Loucy (cell line): ENCODE measurements around the gene IGFBP1.
"Not testable (repeated sequence)": the region's sequence is repeated elsewhere in the genome, so short reads cannot be mapped to it uniquely, and the experiment has no call there.

Source experiments
- H2AFZ ChIP-seq: fragments of 200-600 bp; sonication (generic); 2 replicates; pipeline ENCODE4 v1.6.0; 2016; ENCODE audit warnings: antibody characterized with exemption, mild to moderate bottlenecking, low read length, moderate library complexity
- H3F3A ChIP-seq: fragments of 200-600 bp; 2 replicates; pipeline ENCODE4 v1.6.0; 2016; ENCODE audit warnings: antibody characterized with exemption, low read depth, mild to moderate bottlenecking
- H3K27me3 ChIP-seq: fragments of 200-600 bp; sonication (generic); 2 replicates; pipeline ENCODE4 v1.6.1; 2014; ENCODE audit warnings: low read length, mild to moderate bottlenecking; ENCODE audit not compliant: insufficient read depth, poor library complexity, severe bottlenecking
- H3K36me3 ChIP-seq: fragments of 200-600 bp; sonication (generic); 2 replicates; pipeline ENCODE4 v1.6.1; 2016; ENCODE audit warnings: low read length; ENCODE audit not compliant: insufficient read depth
- H3K4me1 ChIP-seq: fragments of 200-600 bp; sonication (generic); 2 replicates; pipeline ENCODE4 v1.5.1; 2014; ENCODE audit warnings: low read length, mild to moderate bottlenecking; ENCODE audit not compliant: insufficient read depth, poor library complexity, severe bottlenecking
- H3K4me2 ChIP-seq: fragments of 200-600 bp; sonication (generic); 2 replicates; pipeline ENCODE4 v1.6.0; 2014; ENCODE audit warnings: antibody characterized with exemption, low read length, low read depth, mild to moderate bottlenecking; ENCODE audit not compliant: poor library complexity, severe bottlenecking
- H3K4me3 ChIP-seq: fragments of 200-600 bp; sonication (generic); 2 replicates; pipeline ENCODE4 v1.5.1; 2014; ENCODE audit warnings: low read length, mild to moderate bottlenecking, mixed read lengths; ENCODE audit not compliant: poor library complexity, severe bottlenecking
- H3K79me2 ChIP-seq: fragments of 200-600 bp; sonication (generic); 2 replicates; pipeline ENCODE4 v1.6.1; 2014; ENCODE audit warnings: low read length; ENCODE audit not compliant: insufficient read depth
- H3K9ac ChIP-seq: fragments of 200-600 bp; sonication (generic); 2 replicates; pipeline ENCODE4 v1.6.0; 2014; ENCODE audit warnings: mild to moderate bottlenecking, low read depth, low read length, moderate library complexity; ENCODE audit not compliant: poor library complexity, severe bottlenecking
- H3K9me2 ChIP-seq: fragments of 200-600 bp; sonication (generic); replicated peaks from 2 replicates; pipeline ENCODE4 v1.6.1; 2016; ENCODE audit warnings: low read depth, low read length, mixed read lengths
- H3K9me3 ChIP-seq: fragments of 200-600 bp; sonication (generic); 2 replicates; pipeline ENCODE4 v1.6.1; 2014; ENCODE audit warnings: mild to moderate bottlenecking, antibody characterized with exemption, low read length, low read depth; ENCODE audit not compliant: insufficient read depth
- H4K20me1 ChIP-seq: fragments of 200-600 bp; sonication (generic); 2 replicates; pipeline ENCODE4 v1.6.0; 2014; ENCODE audit warnings: antibody characterized with exemption, low read length, mild to moderate bottlenecking; ENCODE audit not compliant: insufficient read depth, poor library complexity, severe bottlenecking
- EZH2phosphoT487 ChIP-seq: fragments of 200-600 bp; IDR thresholded peaks from 2 replicates; pipeline ENCODE4 v1.6.1; 2018; ENCODE audit warnings: antibody characterized with exemption, mild to moderate bottlenecking, moderate library complexity, borderline replicate concordance
- TF ChIP-seq, protein P1 (sequence below): fragments of 200-600 bp; sonication (generic); conservative IDR thresholded peaks from 2 replicates; pipeline ENCODE4 v1.5.1; 2014; ENCODE audit warnings: mild to moderate bottlenecking, antibody characterized with exemption, low read length

Gene IGFBP1

DNA sequence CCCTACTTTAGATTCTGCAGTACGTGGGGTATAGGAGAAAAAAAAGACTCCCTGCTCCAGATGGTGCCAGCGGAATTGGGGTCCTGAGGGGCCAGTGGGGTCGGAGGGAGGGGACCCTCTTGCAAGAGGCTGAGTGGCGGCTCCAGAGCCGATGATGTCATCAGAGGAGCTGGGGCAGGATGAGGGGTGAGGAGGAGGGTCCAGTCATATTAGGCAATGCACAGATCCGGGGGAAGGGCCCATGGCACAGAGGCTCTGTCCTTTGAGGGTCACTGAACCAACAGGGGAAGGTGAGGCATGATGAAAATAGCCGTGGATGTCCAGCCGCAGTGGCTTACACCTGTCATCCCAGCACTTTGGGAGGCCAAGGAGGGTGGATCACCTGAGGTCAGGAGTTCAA lies 34.8 kb upstream of the IGFBP1 start:
- H4K20me1 ChIP-seq, H3K27me3 ChIP-seq, H3K9me2 ChIP-seq, H3K4me1 ChIP-seq, H3F3A ChIP-seq, H3K9me3 ChIP-seq, H2AFZ ChIP-seq, H3K4me3 ChIP-seq, H3K79me2 ChIP-seq, H3K9ac ChIP-seq, H3K4me2 ChIP-seq, H3K36me3 ChIP-seq: not testable (repeated sequence)

DNA sequence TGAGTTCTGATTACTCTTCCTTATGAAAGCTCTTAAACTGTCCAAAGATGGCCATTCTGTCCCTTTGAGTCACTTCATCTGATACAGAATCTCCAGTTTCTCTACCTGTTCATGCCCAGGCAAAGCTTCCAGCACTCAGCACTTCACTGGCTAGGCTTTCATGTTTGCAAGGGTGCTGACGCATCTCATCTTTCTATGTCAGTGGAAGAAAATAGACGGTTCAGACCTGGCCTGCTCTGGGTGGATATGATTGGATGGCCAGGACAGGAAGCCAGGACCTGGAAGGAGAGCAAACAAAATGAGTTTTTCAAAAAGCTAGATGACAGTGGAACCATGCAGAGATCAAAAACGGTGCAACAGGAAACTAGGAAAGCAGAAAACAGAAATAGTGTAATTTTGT lies 32.6 kb upstream of the IGFBP1 start:
- H3K4me2 ChIP-seq, H4K20me1 ChIP-seq: not testable (repeated sequence)

DNA sequence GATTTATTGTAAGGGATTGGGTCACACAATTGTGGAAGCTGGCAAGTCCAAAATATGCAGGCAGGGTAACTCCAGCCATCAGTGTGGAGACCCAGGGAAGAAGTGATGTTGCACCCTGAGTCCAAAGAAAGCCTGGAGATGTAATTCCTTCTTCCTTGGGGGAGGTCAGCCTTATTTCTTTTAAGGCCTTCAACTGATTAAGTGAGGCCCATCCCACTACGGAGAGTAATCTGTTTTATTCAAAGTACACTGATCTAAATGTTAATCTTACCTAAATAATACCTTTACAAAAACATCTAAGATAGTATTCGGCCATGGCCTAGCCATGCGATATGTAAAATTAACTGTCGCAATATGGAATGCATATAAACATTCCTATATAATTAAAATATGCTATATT lies 31.4 kb upstream of the IGFBP1 start:
- not testable (repeated sequence) for H3K9me3 ChIP-seq, H3K4me1 ChIP-seq, H4K20me1 ChIP-seq, H3K9ac ChIP-seq, H3K27me3 ChIP-seq, H3K9me2 ChIP-seq, H3K4me2 ChIP-seq, H3F3A ChIP-seq, H3K4me3 ChIP-seq, H3K79me2 ChIP-seq, H2AFZ ChIP-seq, H3K36me3 ChIP-seq

More for the DNA sequence above, 32.6 kb upstream of the IGFBP1 start:
- H3K4me3 ChIP-seq, H3K9me2 ChIP-seq, H3K27me3 ChIP-seq, H3K4me1 ChIP-seq, H3K9ac ChIP-seq, H3K36me3 ChIP-seq, H3K79me2 ChIP-seq, H3F3A ChIP-seq, H2AFZ ChIP-seq, H3K9me3 ChIP-seq: not testable (repeated sequence)

DNA sequence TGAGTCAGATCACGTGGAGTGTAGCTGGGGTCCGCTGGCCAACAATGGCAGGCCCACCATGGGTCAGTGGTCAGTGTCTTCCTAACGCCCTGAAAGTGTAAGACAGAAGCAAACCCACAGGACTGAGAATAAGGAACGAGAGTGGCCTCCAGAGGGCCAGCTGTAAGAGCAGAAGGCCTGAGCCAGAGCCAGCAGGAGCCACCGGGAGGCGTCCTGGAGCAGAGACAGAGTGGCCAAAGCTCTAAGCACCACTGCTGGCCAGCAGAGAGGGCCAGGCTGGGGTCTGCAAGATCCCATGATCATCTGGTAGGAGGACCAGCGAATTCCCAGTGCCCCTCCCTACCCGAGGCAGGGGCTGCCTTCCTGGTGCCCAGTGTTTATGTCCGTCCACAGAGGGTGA lies 24.6 kb upstream of the IGFBP1 start:
- Histone ChIP-seq H3F3A (no peaks in the 10 kb centered on the region), H3K9me2 (no peaks in the 10 kb centered on the region), H3K9ac (no peak overlapping the region), H2AFZ (no peak overlapping the region), H3K4me3 (no peak overlapping the region), H3K4me2 (no peak overlapping the region), H3K27me3 (no peaks in the 10 kb centered on the region), H4K20me1 (no peaks in the 10 kb centered on the region), H3K4me1 (no peaks in the 10 kb centered on the region), H3K36me3 (no peaks in the 10 kb centered on the region), H3K9me3 (no peaks in the 10 kb centered on the region), H3K79me2 (no peaks in the 10 kb centered on the region)
- no peak for TF ChIP-seq EZH2phosphoT487
- TF ChIP-seq, protein P1, sequence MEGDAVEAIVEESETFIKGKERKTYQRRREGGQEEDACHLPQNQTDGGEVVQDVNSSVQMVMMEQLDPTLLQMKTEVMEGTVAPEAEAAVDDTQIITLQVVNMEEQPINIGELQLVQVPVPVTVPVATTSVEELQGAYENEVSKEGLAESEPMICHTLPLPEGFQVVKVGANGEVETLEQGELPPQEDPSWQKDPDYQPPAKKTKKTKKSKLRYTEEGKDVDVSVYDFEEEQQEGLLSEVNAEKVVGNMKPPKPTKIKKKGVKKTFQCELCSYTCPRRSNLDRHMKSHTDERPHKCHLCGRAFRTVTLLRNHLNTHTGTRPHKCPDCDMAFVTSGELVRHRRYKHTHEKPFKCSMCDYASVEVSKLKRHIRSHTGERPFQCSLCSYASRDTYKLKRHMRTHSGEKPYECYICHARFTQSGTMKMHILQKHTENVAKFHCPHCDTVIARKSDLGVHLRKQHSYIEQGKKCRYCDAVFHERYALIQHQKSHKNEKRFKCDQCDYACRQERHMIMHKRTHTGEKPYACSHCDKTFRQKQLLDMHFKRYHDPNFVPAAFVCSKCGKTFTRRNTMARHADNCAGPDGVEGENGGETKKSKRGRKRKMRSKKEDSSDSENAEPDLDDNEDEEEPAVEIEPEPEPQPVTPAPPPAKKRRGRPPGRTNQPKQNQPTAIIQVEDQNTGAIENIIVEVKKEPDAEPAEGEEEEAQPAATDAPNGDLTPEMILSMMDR = no peak
